ENCODE results near the gene VIP. TPM values are rescaled to one million over a fixed set of nuclear protein-coding genes. Genes with fewer than 3 reads are reported as not detected.
"Not testable (repeated sequence)": the region's sequence is repeated elsewhere in the genome, so short reads cannot be mapped to it uniquely, and the experiment has no call there.

The VIP gene
- total RNA-seq = not detected

DNA sequence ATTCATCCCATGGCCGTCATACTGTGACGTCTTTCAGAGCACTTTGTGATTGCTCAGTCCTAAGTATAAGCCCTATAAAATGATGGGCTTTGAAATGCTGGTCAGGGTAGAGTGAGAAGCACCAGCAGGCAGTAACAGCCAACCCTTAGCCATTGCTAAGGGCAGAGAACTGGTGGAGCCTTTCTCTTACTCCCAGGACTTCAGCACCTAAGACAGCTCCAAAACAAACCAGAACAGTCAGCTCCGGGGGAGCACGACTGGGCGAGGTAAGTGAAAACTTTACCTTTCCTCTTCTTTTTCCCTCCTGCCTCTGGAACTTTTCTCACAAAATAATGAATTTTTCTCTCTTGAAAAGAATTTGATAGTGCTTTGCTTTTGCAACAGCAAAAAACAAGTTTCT lies at the start of gene VIP:
Gene VIP, plus strand, starts transcription at position 104 of the 400 bp plus-strand sequence. CDS start 1,381 bp downstream, outside the sequence.
- Histone ChIP-seq H3K9me3 (no peaks in the 10 kb centered on the region), H3K36me3 (no peaks in the 10 kb centered on the region), H3K4me1 (replicated peaks) (no peaks in the 10 kb centered on the region), H3K4me3 (no peak within 1 kb of the TSS), H3K27ac (no peak within 1 kb of the TSS), H3K27me3 (replicated peaks; ENCODE audit: insufficient read depth) (no peaks in the 10 kb centered on the region)
- DNase-seq (ENCODE audit: low spot score) = no peak
- intact Hi-C loops (cut with DNase I) = no loop called here
- TF ChIP-seq POLR2A (IDR thresholded peaks at IDR 0.05) (no peak), POLR2AphosphoS5 (IDR thresholded peaks at IDR 0.05) (no peak), CTCF (IDR thresholded peaks at IDR 0.05) (no peak)
- 11% methylated on average over 5 of the region's 5 CpGs for WGBS

GRCh38 chr6:152701081-152701862 lies 49.3 kb upstream of the VIP start:
- intact Hi-C loops (cut with DNase I) = no loop called here
- H3K4me3 ChIP-seq = no peak overlapping the region
- no peak for TF ChIP-seq POLR2A (IDR thresholded peaks at IDR 0.05)
- H3K27me3 ChIP-seq (replicated peaks; ENCODE audit: insufficient read depth) = no peaks in the 10 kb centered on the region
- no peak for DNase-seq (ENCODE audit: low spot score)
- H3K36me3 ChIP-seq = no peaks in the 10 kb centered on the region
- no peaks in the 10 kb centered on the region for H3K9me3 ChIP-seq
- no peak overlapping the region for H3K27ac ChIP-seq
- 54% methylated on average over 7 of the region's 7 CpGs for WGBS
- no peaks in the 10 kb centered on the region for H3K4me1 ChIP-seq (replicated peaks)

GRCh38 chr6:152701863-152702401 lies 48.7 kb upstream of the VIP start:
- Histone ChIP-seq H3K4me3 (no peak overlapping the region), H3K9me3 (no peaks in the 10 kb centered on the region), H3K36me3 (no peaks in the 10 kb centered on the region), H3K27ac (no peak overlapping the region), H3K4me1 (replicated peaks) (no peaks in the 10 kb centered on the region), H3K27me3 (replicated peaks; ENCODE audit: insufficient read depth) (no peaks in the 10 kb centered on the region)
- intact Hi-C loops (cut with DNase I) = no loop called here
- WGBS = 78% methylated on average over 4 of the region's 4 CpGs
- no peak for TF ChIP-seq CTCF (IDR thresholded peaks at IDR 0.05)
- TF ChIP-seq POLR2A (IDR thresholded peaks at IDR 0.05) = no peak
- no peak for TF ChIP-seq POLR2AphosphoS5 (IDR thresholded peaks at IDR 0.05)
- DNase-seq (ENCODE audit: low spot score) = no peak

DNA sequence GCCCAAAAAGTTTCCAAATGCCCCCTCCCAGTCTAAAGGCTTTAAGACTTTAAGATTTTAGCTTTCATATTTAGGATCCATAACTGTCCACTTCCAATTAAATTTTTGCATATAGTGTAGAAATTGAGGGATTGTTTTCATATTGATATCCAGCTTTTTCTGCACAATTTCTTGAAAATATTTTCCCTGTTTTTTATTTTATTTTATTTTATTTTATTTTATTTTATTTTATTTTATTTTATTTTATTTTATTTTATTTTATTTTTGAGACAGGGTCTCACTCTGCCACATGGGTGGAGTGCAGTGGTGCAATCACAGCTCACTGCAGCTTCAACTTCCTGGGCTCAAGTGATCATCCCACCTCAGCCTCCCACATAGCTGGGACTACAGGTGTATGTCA lies 46.8 kb upstream of the VIP start:
- H3K9me3 ChIP-seq; H3K36me3 ChIP-seq; H3K4me1 ChIP-seq (replicated peaks); H3K4me3 ChIP-seq; H3K27ac ChIP-seq; H3K27me3 ChIP-seq (replicated peaks; ENCODE audit: insufficient read depth); intact Hi-C loops (cut with DNase I); DNase-seq (ENCODE audit: low spot score): not testable (repeated sequence)

DNA sequence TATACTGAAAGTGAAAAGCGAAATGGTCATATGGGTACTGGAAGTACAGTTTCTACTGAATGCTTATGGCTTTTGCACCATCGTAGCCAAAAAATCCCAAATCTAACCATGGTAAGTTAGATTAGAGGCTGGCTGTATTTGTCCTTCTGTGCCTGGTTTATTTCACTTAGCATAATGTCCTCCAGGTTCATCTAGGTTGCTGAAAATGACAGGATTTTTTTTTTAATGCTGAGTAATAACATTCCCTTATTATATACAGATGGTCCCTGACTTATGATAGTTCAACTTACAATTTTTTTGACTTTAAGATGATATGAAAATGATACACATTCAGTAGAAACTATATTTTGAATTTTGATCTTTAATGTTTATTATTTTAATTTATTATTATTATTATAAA lies 45.3 kb upstream of the VIP start:
- Histone ChIP-seq H3K4me3 (no peak overlapping the region), H3K36me3 (no peaks in the 10 kb centered on the region), H3K27ac (no peak overlapping the region), H3K4me1 (replicated peaks) (no peaks in the 10 kb centered on the region), H3K27me3 (replicated peaks; ENCODE audit: insufficient read depth) (no peaks in the 10 kb centered on the region), H3K9me3 (no peaks in the 10 kb centered on the region)
- TF ChIP-seq POLR2AphosphoS5 (IDR thresholded peaks at IDR 0.05) (no peak), CTCF (IDR thresholded peaks at IDR 0.05) (no peak), POLR2A (IDR thresholded peaks at IDR 0.05) (no peak)
- intact Hi-C loops (cut with DNase I) = no loop called here
- 76% methylated on average over 2 of the region's 2 CpGs for WGBS
- DNase-seq (ENCODE audit: low spot score) = no peak

- Histone ChIP-seq H3K36me3 (no peaks in the 10 kb centered on the region), H3K4me3 (no peak overlapping the region), H3K4me1 (replicated peaks) (no peaks in the 10 kb centered on the region), H3K9me3 (no peaks in the 10 kb centered on the region), H3K27me3 (replicated peaks; ENCODE audit: insufficient read depth) (no peaks in the 10 kb centered on the region), H3K27ac (no peak overlapping the region)
- no peak for TF ChIP-seq POLR2A (IDR thresholded peaks at IDR 0.05)
- TF ChIP-seq POLR2AphosphoS5 (IDR thresholded peaks at IDR 0.05) = no peak
- intact Hi-C loops (cut with DNase I) = no loop called here
- 77% methylated on average over 3 of the region's 3 CpGs for WGBS
- DNase-seq (ENCODE audit: low spot score) = no peak
These were observed 34.3 kb upstream of the VIP start for GRCh38 chr6:152716322-152716721.
